Measurements from ENCODE around the gene APP.

APP gene

GRCh38 chr21:25936776-25937175, 233.8 kb downstream of the APP start:
- no peak for TF ChIP-seq CTCF (IDR thresholded peaks at IDR 0.05; ENCODE audit: low read depth, low read length)
- no peak for TF ChIP-seq EZH2phosphoT487 (IDR thresholded peaks at IDR 0.05; ENCODE audit: low read depth)
- Histone ChIP-seq H3K9ac (ENCODE audit: low read length) (no peak overlapping the region), H3K4me2 (ENCODE audit: low read length) (no peak overlapping the region), H3K4me1 (ENCODE audit: low read length) (peaks cover 3% of the 10 kb centered on the region; the same call in 1 of the 2 replicates), H3K9me3 (ENCODE audit: insufficient read depth, low read length) (no peaks in the 10 kb centered on the region), H3K36me3 (replicated peaks; ENCODE audit: low read depth, low read length) (no peaks in the 10 kb centered on the region), H3K27me3 (ENCODE audit: low read depth, low read length) (no peaks in the 10 kb centered on the region), H2AFZ (ENCODE audit: low read depth, low read length) (no peak overlapping the region), H3K4me3 (ENCODE audit: low read length) (no peak overlapping the region), H3K79me2 (ENCODE audit: low read length) (no peaks in the 10 kb centered on the region), H3K27ac (ENCODE audit: low read length) (no peak overlapping the region), H4K20me1 (ENCODE audit: insufficient read depth, low read length) (no peaks in the 10 kb centered on the region)

GRCh38 chr21:25934771-25935224, 235.8 kb downstream of the APP start:
- Histone ChIP-seq H4K20me1 (ENCODE audit: insufficient read depth, low read length) (no peaks in the 10 kb centered on the region), H3K4me1 (ENCODE audit: low read length) (peaks cover 3% of the 10 kb centered on the region; the same call in 1 of the 2 replicates), H3K36me3 (replicated peaks; ENCODE audit: low read depth, low read length) (no peaks in the 10 kb centered on the region), H3K79me2 (ENCODE audit: low read length) (no peaks in the 10 kb centered on the region), H3K9me3 (ENCODE audit: insufficient read depth, low read length) (no peaks in the 10 kb centered on the region), H3K4me3 (ENCODE audit: low read length) (no peak overlapping the region), H3K9ac (ENCODE audit: low read length) (no peak overlapping the region), H3K27me3 (ENCODE audit: low read depth, low read length) (no peaks in the 10 kb centered on the region), H3K27ac (ENCODE audit: low read length) (no peak overlapping the region), H3K4me2 (ENCODE audit: low read length) (no peak overlapping the region), H2AFZ (ENCODE audit: low read depth, low read length) (0 out of 2 replicates have a peak overlapping the region, but pooled peaks have one; percentile 30)
- TF ChIP-seq CTCF (IDR thresholded peaks at IDR 0.05; ENCODE audit: low read depth, low read length) (no peak), EZH2phosphoT487 (IDR thresholded peaks at IDR 0.05; ENCODE audit: low read depth) (no peak)

- Histone ChIP-seq H3K4me1 (ENCODE audit: low read length) (peaks cover 3% of the 10 kb centered on the region; the same call in 1 of the 2 replicates), H3K36me3 (replicated peaks; ENCODE audit: low read depth, low read length) (no peaks in the 10 kb centered on the region), H3K4me3 (ENCODE audit: low read length) (no peak overlapping the region), H3K9ac (ENCODE audit: low read length) (no peak overlapping the region), H4K20me1 (ENCODE audit: insufficient read depth, low read length) (no peaks in the 10 kb centered on the region), H3K27ac (ENCODE audit: low read length) (no peak overlapping the region), H3K79me2 (ENCODE audit: low read length) (no peaks in the 10 kb centered on the region), H3K27me3 (ENCODE audit: low read depth, low read length) (no peaks in the 10 kb centered on the region), H3K4me2 (ENCODE audit: low read length) (no peak overlapping the region), H2AFZ (ENCODE audit: low read depth, low read length) (no peak overlapping the region), H3K9me3 (ENCODE audit: insufficient read depth, low read length) (no peaks in the 10 kb centered on the region)
- TF ChIP-seq CTCF (IDR thresholded peaks at IDR 0.05; ENCODE audit: low read depth, low read length) (no peak), EZH2phosphoT487 (IDR thresholded peaks at IDR 0.05; ENCODE audit: low read depth) (no peak)
Measured at GRCh38 chr21:25934130-25934529, 236.4 kb downstream of the APP start.

- H4K20me1 ChIP-seq (ENCODE audit: insufficient read depth, low read length), result no peaks in the 10 kb centered on the region
- no peak overlapping the region for H3K9ac ChIP-seq (ENCODE audit: low read length)
- H3K4me2 ChIP-seq (ENCODE audit: low read length), result no peak overlapping the region
- no peaks in the 10 kb centered on the region for H3K9me3 ChIP-seq (ENCODE audit: insufficient read depth, low read length)
- TF ChIP-seq EZH2phosphoT487 (IDR thresholded peaks at IDR 0.05; ENCODE audit: low read depth) (no peak), CTCF (IDR thresholded peaks at IDR 0.05; ENCODE audit: low read depth, low read length) (no peak)
- no peaks in the 10 kb centered on the region for H3K36me3 ChIP-seq (replicated peaks; ENCODE audit: low read depth, low read length)
- peaks cover under 1% of the 10 kb centered on the region; the same call in 1 of the 2 replicates for H3K4me1 ChIP-seq (ENCODE audit: low read length)
- H3K79me2 ChIP-seq (ENCODE audit: low read length), result no peaks in the 10 kb centered on the region
- no peak overlapping the region for H2AFZ ChIP-seq (ENCODE audit: low read depth, low read length)
- H3K27ac ChIP-seq (ENCODE audit: low read length), result no peak overlapping the region
- no peak overlapping the region for H3K4me3 ChIP-seq (ENCODE audit: low read length)
- no peaks in the 10 kb centered on the region for H3K27me3 ChIP-seq (ENCODE audit: low read depth, low read length)
Measured at GRCh38 chr21:25931765-25932164, 238.8 kb downstream of the APP start.

Data from OCI-LY3 (cell line).